Measurements from ENCODE around the gene LRRC46. TPM values are rescaled to one million over a fixed set of nuclear protein-coding genes. Genes with fewer than 3 reads are reported as not detected.

The LRRC46 gene
- total and polyA plus RNA-seq, 4 donors: 0.40 to 13.1 (median 6.2) TPM

DNA sequence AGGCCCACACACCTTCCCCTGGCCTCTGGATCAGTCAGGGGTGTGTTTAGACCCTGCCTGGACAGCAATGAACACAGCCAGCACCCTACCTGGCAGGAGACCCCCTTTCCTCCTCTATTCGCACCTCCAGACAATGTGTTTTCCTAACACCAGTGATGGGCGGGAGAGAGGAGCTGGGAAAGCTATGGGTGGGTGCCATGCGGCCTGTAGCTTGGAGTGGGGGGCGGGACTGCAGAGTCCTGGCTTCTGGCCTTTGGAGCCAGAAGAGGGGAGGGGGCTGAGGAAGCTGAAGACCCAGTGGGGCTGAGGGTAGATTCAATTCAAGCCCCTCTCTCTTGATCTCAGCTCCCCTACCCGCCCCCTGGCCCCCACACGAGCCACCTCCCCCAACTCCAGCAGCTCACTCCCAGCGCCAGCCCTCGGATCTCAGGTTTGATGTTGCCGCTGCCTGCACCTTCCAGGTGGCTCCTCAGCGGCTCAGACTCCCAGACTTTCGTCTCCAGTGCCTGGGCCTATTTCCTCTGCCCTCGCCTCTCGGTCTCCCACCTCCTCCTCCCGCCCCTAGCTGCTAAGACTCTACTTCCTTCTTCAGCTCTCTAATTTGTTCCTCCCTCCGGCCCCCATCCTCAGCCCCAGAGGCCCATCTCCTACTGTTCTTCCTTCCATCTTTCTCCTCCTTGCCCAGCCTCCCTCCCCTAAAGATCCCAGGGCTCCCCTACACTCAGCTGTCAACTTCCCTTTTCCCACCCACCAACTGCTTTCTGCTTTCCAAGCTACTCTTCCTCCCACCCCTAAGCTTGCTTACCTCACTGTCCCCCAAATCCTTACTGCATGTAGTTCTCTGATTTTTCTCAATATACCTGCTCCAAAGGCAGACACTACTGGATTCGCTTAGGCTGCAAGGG is 26.3 kb downstream of the LRRC46 start:
- H3K36me3 ChIP-seq (ENCODE audit: control insufficient read depth, insufficient read depth, low read length): no peaks in the 10 kb centered on the region
- no peak for DNase-seq (ENCODE audit: low read depth in 4 of 6, low spot score in 6 of 6)
- WGBS (ENCODE audit: insufficient coverage): 37% methylated on average over 10 of the region's 16 CpGs
- no peaks in the 10 kb centered on the region for H3K4me1 ChIP-seq (ENCODE audit: control insufficient read depth, insufficient read depth, low read length)
- H3K9me3 ChIP-seq (ENCODE audit: control insufficient read depth, insufficient read depth, low read length): no peaks in the 10 kb centered on the region
- H3K4me3 ChIP-seq (ENCODE audit: low read depth, low read length): no peak overlapping the region
- peaks cover 55% of the 10 kb centered on the region for H3K27me3 ChIP-seq (ENCODE audit: control insufficient read depth, insufficient read depth, low read length)
- no peak overlapping the region for H3K27ac ChIP-seq (ENCODE audit: low read depth, low read length)

DNA sequence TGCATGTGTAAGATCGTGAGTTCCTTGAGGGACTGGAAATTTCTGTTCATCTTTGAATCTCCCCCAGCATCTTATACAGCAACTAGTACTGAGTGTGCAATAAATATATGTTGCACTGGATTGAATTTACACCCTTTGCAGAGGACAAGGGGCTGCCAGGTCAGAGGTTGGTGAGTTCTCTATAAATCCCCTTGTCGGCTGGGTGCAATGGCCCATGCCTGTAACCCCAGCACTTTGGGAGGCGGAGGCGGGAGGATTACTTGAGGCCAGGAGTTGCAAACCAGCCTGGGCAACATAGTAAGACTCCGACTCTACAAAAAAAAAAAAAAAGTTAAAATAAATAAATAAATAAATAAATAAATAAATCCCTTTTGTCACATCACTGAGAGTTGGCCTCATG is 28.9 kb downstream of the LRRC46 start:
- no peak for DNase-seq (ENCODE audit: low read depth in 4 of 6, low spot score in 6 of 6)
- no peaks in the 10 kb centered on the region for H3K36me3 ChIP-seq (ENCODE audit: control insufficient read depth, insufficient read depth, low read length)
- peaks cover 30% of the 10 kb centered on the region for H3K27me3 ChIP-seq (ENCODE audit: control insufficient read depth, insufficient read depth, low read length)
- no peaks in the 10 kb centered on the region for H3K9me3 ChIP-seq (ENCODE audit: control insufficient read depth, insufficient read depth, low read length)
- H3K4me3 ChIP-seq (ENCODE audit: low read depth, low read length): no peak overlapping the region
- WGBS (ENCODE audit: insufficient coverage): 78% methylated on average over 1 of the region's 5 CpGs
- H3K4me1 ChIP-seq (ENCODE audit: control insufficient read depth, insufficient read depth, low read length): peaks cover 9% of the 10 kb centered on the region
- H3K27ac ChIP-seq (ENCODE audit: low read depth, low read length): no peak overlapping the region

DNA sequence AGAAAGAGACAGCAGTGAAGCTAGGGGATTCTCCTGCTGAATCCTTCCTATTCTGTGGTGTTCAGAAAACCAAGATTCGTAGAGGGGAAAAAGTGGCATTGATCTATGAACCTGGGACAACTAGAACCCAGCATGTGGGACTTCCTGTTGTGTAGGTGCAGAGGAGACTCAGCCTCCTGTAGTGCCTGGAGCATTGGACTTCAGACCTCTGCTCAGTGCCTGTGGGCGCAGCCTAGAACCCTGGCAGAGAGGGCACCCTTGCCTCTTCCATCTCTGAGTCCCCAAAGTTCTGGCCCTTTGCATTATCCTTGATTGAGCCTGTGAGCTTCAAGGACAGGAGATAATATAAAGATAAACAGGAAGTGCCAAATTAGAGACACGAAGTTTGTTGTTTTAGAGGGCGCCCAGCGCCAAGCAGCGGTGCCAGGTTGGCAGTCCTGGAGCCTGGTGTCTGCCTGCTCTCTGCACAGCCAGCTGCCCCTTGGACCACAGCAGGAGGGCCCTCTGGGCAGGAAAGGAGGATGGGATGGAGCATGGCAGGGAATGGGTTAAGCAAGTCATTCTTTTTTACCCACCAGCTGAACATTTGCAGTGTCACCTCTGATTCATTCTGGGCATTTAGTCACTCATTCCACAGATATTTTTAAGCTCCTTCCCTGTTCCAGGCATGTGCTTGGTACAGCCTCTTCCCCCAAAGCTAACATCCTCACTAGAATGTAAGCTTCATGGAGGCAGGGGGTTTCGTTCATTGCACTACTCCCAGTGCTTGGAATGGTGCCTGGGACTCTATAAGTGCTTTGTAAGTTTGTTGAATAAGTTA is 31.4 kb downstream of the LRRC46 start:
- Histone ChIP-seq H3K36me3 (ENCODE audit: control insufficient read depth, insufficient read depth, low read length) (no peaks in the 10 kb centered on the region), H3K27ac (ENCODE audit: low read depth, low read length) (no peak overlapping the region), H3K9me3 (ENCODE audit: control insufficient read depth, insufficient read depth, low read length) (no peaks in the 10 kb centered on the region), H3K4me3 (ENCODE audit: low read depth, low read length) (no peak overlapping the region), H3K27me3 (ENCODE audit: control insufficient read depth, insufficient read depth, low read length) (peaks cover 17% of the 10 kb centered on the region), H3K4me1 (ENCODE audit: control insufficient read depth, insufficient read depth, low read length) (peaks cover 13% of the 10 kb centered on the region)
- DNase-seq (ENCODE audit: low read depth in 4 of 6, low spot score in 6 of 6): no peak
- whole genome bisulfite sequencing (ENCODE audit: insufficient coverage): 76% methylated on average over 6 of the region's 7 CpGs

DNA sequence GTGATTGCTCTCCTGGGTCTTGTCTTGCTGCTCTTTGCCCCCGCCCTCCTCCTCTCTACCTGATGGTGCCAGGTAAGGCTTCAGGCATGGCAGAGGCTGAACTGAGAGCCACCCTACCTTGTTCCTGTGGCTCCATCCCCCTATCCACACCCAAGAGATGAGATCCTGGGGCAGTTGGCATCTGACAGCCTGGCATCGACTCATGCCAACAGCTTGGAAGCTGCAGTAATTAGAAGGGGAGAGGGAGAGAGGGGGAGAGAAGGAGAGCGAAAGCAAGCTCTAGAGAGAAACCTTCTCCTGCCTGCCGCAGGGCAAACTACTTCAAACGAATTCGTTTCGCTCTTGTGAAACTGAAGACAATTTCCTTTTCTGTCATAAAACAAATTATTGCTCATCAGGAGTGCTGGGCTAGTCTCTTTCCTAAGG is 33.3 kb downstream of the LRRC46 start:
- Histone ChIP-seq H3K27ac (ENCODE audit: low read depth, low read length) (no peak overlapping the region), H3K36me3 (ENCODE audit: control insufficient read depth, insufficient read depth, low read length) (no peaks in the 10 kb centered on the region), H3K9me3 (ENCODE audit: control insufficient read depth, insufficient read depth, low read length) (no peaks in the 10 kb centered on the region), H3K27me3 (ENCODE audit: control insufficient read depth, insufficient read depth, low read length) (peaks cover 23% of the 10 kb centered on the region), H3K4me1 (ENCODE audit: control insufficient read depth, insufficient read depth, low read length) (peaks cover 16% of the 10 kb centered on the region), H3K4me3 (ENCODE audit: low read depth, low read length) (no peak overlapping the region)
- peak in 2 of 6 donors; percentile 68 to 69 for DNase-seq (ENCODE audit: low read depth in 4 of 6, low spot score in 6 of 6)
- WGBS (ENCODE audit: insufficient coverage): 26% methylated on average over 6 of the region's 7 CpGs

DNA sequence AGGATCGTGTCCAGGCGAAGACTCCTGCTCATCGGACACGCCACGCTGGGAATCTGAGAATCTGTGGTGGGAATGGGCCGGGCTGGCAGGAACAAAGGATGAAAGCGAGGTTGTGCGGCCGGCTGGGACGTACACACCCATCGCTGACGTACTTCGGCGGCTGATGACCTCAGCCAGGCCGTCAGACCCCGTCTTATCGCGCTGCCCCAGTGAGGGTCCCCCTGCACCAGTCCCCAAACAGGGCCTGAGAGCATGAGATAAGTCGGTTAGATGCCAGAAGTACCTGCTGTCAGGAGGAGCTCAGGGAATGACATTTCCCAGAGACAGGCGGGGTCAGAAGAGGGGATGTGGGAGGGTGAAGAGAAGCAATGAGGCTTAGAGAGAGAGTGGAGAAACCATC is 35.5 kb downstream of the LRRC46 start:
- Histone ChIP-seq H3K4me1 (ENCODE audit: control insufficient read depth, insufficient read depth, low read length) (peaks cover 16% of the 10 kb centered on the region), H3K27ac (ENCODE audit: low read depth, low read length) (no peak overlapping the region), H3K4me3 (ENCODE audit: low read depth, low read length) (no peak overlapping the region), H3K9me3 (ENCODE audit: control insufficient read depth, insufficient read depth, low read length) (no peaks in the 10 kb centered on the region), H3K36me3 (ENCODE audit: control insufficient read depth, insufficient read depth, low read length) (no peaks in the 10 kb centered on the region), H3K27me3 (ENCODE audit: control insufficient read depth, insufficient read depth, low read length) (peaks cover 40% of the 10 kb centered on the region)
- WGBS (ENCODE audit: insufficient coverage): 49% methylated on average over 20 of the region's 20 CpGs
- no peak for DNase-seq (ENCODE audit: low read depth in 4 of 6, low spot score in 6 of 6)

DNA sequence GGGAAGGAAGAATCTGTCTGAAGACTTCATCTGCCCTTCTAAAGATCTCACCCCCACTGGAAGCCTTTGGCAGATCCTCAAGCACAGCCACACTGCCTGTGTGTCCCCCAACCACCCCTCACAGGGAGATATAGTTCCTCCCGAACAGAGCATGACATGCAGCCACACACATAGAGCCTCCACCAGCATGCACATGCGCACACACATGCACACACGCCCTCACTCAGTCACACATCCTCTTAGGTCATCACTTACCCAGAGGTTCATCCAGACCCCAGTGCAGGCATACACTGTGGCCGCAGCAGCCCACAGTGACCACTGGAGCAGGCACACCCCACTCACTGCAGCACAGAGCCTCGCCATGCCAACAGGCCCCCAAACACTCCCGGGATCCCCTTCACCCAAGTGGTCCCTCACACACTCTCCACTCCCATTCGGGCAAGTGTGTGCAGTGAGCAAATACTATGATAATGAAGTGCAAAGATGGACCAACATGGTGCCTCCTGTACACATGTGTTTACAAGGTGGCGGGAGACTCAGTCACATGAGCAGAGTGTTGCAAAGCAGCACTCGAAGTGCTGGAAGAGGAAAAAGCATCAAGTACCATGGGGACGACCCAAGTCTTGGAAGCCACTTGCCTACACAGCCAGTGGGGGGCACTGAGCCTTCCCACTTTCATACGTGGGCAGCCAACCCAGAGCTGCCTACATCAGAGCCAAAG is 36.5 kb downstream of the LRRC46 start:
- no peaks in the 10 kb centered on the region for H3K36me3 ChIP-seq (ENCODE audit: control insufficient read depth, insufficient read depth, low read length)
- H3K9me3 ChIP-seq (ENCODE audit: control insufficient read depth, insufficient read depth, low read length): no peaks in the 10 kb centered on the region
- no peak overlapping the region for H3K27ac ChIP-seq (ENCODE audit: low read depth, low read length)
- H3K27me3 ChIP-seq (ENCODE audit: control insufficient read depth, insufficient read depth, low read length): peaks cover 51% of the 10 kb centered on the region
- WGBS (ENCODE audit: insufficient coverage): 86% methylated on average over 9 of the region's 11 CpGs
- peaks cover 22% of the 10 kb centered on the region for H3K4me1 ChIP-seq (ENCODE audit: control insufficient read depth, insufficient read depth, low read length)
- H3K4me3 ChIP-seq (ENCODE audit: low read depth, low read length): no peak overlapping the region
- DNase-seq (ENCODE audit: low read depth in 4 of 6, low spot score in 6 of 6): no peak

DNA sequence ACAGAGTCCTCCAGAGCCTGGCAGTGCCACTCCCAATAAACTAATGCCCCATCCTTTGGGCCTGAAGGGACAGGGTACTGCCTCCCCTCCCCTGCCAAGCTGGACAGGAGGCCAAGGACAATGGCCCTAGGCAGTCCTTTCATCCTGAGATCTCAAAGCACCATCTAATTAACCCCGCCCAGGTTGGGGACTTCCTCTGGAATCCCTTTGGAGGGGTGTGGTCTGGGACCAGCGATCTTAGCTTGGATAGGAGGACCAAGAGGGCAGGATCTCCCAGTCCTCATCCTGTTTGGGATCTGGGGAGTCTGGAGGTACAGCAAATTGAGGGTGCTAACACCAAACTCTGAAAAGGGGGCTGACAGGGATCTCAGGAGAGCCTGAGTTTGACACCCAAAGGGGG is 37.6 kb downstream of the LRRC46 start:
- H3K9me3 ChIP-seq (ENCODE audit: control insufficient read depth, insufficient read depth, low read length): no peaks in the 10 kb centered on the region
- H3K4me1 ChIP-seq (ENCODE audit: control insufficient read depth, insufficient read depth, low read length): peaks cover 22% of the 10 kb centered on the region
- H3K4me3 ChIP-seq (ENCODE audit: low read depth, low read length): no peak overlapping the region
- DNase-seq (ENCODE audit: low read depth in 4 of 6, low spot score in 6 of 6): no peak
- H3K27ac ChIP-seq (ENCODE audit: low read depth, low read length): no peak overlapping the region
- H3K27me3 ChIP-seq (ENCODE audit: control insufficient read depth, insufficient read depth, low read length): peaks cover 60% of the 10 kb centered on the region
- no peaks in the 10 kb centered on the region for H3K36me3 ChIP-seq (ENCODE audit: control insufficient read depth, insufficient read depth, low read length)
- 13% methylated on average over 1 of the region's 2 CpGs for WGBS (ENCODE audit: insufficient coverage)

DNA sequence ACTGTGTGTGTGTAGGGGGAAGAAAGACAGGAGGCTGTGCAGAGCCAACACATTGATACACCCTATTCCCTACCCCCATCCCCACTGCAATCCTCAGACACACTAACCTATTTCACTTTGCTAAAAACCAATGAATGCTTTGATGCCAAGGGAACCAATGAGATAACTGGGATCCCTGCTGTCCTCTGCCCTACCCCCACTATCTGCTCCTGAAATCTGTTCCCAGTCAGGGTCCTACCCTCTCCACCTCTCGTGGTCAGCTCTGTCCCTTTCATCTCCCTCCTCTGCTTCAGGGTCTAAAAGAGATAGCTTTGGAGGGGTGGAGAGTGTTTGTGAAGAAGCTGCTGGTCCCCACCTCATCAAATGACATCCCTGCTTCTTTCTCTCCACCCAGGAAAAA is 38.6 kb downstream of the LRRC46 start:
- WGBS (ENCODE audit: insufficient coverage): no CpG with 5 or more reads among the region's 1 CpG
- H3K9me3 ChIP-seq (ENCODE audit: control insufficient read depth, insufficient read depth, low read length): no peaks in the 10 kb centered on the region

DNA sequence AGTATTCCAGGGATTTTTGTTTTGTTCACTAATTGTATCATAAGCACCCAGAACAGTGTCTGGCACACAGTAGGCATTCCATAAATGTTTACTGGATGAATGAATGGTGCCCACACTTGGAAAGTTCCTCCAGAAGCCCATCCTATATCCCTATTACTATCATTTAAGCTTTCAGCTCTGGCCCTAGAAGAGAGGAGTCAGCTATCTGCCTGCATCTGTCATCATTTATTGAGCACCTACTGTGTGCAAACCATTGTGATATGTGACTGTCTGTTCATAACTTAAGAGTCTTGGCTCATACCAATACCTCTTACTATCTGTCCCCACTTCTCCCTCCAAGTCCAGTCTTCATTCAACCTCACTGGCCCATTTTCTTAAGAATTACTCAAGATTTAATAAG is 39.6 kb downstream of the LRRC46 start:
- H3K36me3 ChIP-seq (ENCODE audit: control insufficient read depth, insufficient read depth, low read length): no peaks in the 10 kb centered on the region
- H3K9me3 ChIP-seq (ENCODE audit: control insufficient read depth, insufficient read depth, low read length): no peaks in the 10 kb centered on the region
- peaks cover 64% of the 10 kb centered on the region for H3K27me3 ChIP-seq (ENCODE audit: control insufficient read depth, insufficient read depth, low read length)
- H3K27ac ChIP-seq (ENCODE audit: low read depth, low read length): no peak overlapping the region
- H3K4me3 ChIP-seq (ENCODE audit: low read depth, low read length): no peak overlapping the region
- peaks cover 20% of the 10 kb centered on the region for H3K4me1 ChIP-seq (ENCODE audit: control insufficient read depth, insufficient read depth, low read length)
- DNase-seq (ENCODE audit: low read depth in 4 of 6, low spot score in 6 of 6): no peak

More for the DNA sequence above, 38.6 kb downstream of the LRRC46 start:
- Histone ChIP-seq H3K4me3 (ENCODE audit: low read depth, low read length) (no peak overlapping the region), H3K27ac (ENCODE audit: low read depth, low read length) (no peak overlapping the region), H3K36me3 (ENCODE audit: control insufficient read depth, insufficient read depth, low read length) (no peaks in the 10 kb centered on the region), H3K4me1 (ENCODE audit: control insufficient read depth, insufficient read depth, low read length) (peaks cover 20% of the 10 kb centered on the region), H3K27me3 (ENCODE audit: control insufficient read depth, insufficient read depth, low read length) (peaks cover 68% of the 10 kb centered on the region)
- DNase-seq (ENCODE audit: low read depth in 4 of 6, low spot score in 6 of 6): no peak

Measured in spinal cord (tissue), 10 donors.